ENCODE results near the gene PRR20G.

DNA sequence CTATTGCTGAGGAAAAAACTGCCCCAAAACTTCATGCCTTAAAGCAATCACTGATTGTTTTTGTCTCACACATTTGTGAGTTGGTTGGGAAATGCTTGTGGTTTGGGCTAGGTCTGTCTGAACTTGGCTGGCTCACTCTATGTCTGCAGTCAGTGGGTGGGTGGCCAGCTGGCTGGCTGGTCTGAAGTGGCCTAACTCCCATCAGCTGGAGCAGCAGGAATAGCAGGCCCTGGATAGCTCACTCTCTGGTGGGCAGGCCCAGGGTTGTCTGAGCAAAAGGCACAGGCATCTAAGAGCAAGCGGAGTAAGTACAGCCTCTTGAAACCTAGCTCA, 37.7 kb upstream of the PRR20G start:
- TF ChIP-seq, protein P1, sequence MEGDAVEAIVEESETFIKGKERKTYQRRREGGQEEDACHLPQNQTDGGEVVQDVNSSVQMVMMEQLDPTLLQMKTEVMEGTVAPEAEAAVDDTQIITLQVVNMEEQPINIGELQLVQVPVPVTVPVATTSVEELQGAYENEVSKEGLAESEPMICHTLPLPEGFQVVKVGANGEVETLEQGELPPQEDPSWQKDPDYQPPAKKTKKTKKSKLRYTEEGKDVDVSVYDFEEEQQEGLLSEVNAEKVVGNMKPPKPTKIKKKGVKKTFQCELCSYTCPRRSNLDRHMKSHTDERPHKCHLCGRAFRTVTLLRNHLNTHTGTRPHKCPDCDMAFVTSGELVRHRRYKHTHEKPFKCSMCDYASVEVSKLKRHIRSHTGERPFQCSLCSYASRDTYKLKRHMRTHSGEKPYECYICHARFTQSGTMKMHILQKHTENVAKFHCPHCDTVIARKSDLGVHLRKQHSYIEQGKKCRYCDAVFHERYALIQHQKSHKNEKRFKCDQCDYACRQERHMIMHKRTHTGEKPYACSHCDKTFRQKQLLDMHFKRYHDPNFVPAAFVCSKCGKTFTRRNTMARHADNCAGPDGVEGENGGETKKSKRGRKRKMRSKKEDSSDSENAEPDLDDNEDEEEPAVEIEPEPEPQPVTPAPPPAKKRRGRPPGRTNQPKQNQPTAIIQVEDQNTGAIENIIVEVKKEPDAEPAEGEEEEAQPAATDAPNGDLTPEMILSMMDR (IDR thresholded peaks at IDR 0.05; ENCODE audit: low read depth, low read length), result no peak
- TF ChIP-seq EZH2phosphoT487 (IDR thresholded peaks at IDR 0.05; ENCODE audit: low read depth), result no peak

Measured in OCI-LY3 (cell line).